ENCODE measurements around the gene KRTAP3-1.

DNA sequence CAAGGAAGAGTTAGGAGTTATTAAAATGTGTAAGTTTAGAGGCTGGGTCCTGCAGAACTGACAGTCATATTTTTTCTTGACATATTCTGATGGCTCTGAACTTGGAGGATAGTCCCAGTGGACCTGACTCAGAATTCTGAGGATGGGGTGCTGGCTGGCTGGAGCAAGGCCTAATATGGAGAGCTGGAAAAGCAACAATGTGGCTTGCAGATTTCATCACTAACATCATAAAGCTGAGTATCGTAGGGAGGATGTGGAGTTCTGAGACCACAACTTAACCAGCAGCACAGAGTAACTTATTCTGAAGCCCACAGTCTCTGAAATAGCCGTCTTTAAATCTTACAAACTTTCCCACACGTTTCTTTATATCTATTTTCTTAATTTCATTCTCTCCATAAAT lies 15.8 kb upstream of the KRTAP3-1 start:
- TF ChIP-seq POLR2AphosphoS5 (IDR thresholded peaks at IDR 0.05; ENCODE audit: insufficient read depth, low read depth, low read length), result no peak
- TF ChIP-seq, protein P1, sequence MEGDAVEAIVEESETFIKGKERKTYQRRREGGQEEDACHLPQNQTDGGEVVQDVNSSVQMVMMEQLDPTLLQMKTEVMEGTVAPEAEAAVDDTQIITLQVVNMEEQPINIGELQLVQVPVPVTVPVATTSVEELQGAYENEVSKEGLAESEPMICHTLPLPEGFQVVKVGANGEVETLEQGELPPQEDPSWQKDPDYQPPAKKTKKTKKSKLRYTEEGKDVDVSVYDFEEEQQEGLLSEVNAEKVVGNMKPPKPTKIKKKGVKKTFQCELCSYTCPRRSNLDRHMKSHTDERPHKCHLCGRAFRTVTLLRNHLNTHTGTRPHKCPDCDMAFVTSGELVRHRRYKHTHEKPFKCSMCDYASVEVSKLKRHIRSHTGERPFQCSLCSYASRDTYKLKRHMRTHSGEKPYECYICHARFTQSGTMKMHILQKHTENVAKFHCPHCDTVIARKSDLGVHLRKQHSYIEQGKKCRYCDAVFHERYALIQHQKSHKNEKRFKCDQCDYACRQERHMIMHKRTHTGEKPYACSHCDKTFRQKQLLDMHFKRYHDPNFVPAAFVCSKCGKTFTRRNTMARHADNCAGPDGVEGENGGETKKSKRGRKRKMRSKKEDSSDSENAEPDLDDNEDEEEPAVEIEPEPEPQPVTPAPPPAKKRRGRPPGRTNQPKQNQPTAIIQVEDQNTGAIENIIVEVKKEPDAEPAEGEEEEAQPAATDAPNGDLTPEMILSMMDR (IDR thresholded peaks at IDR 0.05; ENCODE audit: extremely low read depth in 1 of 2, insufficient read depth in 1 of 2, low read depth in 1 of 2, low read length in 2 of 2), result no peak
